ENCODE measurements around the gene CCNJ.
"Not testable (repeated sequence)": the region's sequence is repeated elsewhere in the genome, so short reads cannot be mapped to it uniquely, and the experiment has no call there.

CCNJ gene

GRCh38 chr10:96043033-96043892, at the start of gene CCNJ:
Gene CCNJ, plus strand, starts transcription at chr10:96043583. Its CDS starts 811 bp downstream, at chr10:96044394.
- peak; percentile 87 for DNase-seq

GRCh38 chr10:95994376-95994775, 49.0 kb upstream of the CCNJ start:
- DNase-seq = not testable (repeated sequence)

GRCh38 chr10:95998255-95998784, 45.1 kb upstream of the CCNJ start:
- DNase-seq = no peak

GRCh38 chr10:96013956-96014355, 29.4 kb upstream of the CCNJ start:
- no peak for DNase-seq

GRCh38 chr10:96014473-96015102, 28.8 kb upstream of the CCNJ start:
- no peak for DNase-seq

- peak; percentile 69 for DNase-seq
Measured at GRCh38 chr10:96017191-96017687, 26.1 kb upstream of the CCNJ start.

- DNase-seq = no peak
Measured at GRCh38 chr10:96021332-96021731, 22.1 kb upstream of the CCNJ start.

GRCh38 chr10:96022739-96023138, 20.6 kb upstream of the CCNJ start:
- no peak for DNase-seq

- no peak for DNase-seq
Measured at GRCh38 chr10:96023168-96023567, 20.2 kb upstream of the CCNJ start.

GRCh38 chr10:96025566-96025965, 17.8 kb upstream of the CCNJ start:
- DNase-seq = peak; percentile 11

- no peak for DNase-seq
Measured at GRCh38 chr10:96034625-96035024, 8.8 kb upstream of the CCNJ start.

GRCh38 chr10:96038476-96039387, 4.7 kb upstream of the CCNJ start:
- DNase-seq = no peak

GRCh38 chr10:96041146-96041545, 2.2 kb upstream of the CCNJ start:
- DNase-seq = no peak

- DNase-seq = peak; percentile 54
Measured at GRCh38 chr10:96043893-96044715, 721 bp downstream of the CCNJ start.

GRCh38 chr10:96044736-96045135, 1.4 kb downstream of the CCNJ start:
- peak; percentile 3 for DNase-seq

- DNase-seq = no peak
Measured at GRCh38 chr10:96046546-96046945, 3.2 kb downstream of the CCNJ start.

GRCh38 chr10:96047004-96047649, 3.7 kb downstream of the CCNJ start:
- DNase-seq = no peak

- DNase-seq = not testable (repeated sequence)
Measured at GRCh38 chr10:96047925-96048324, 4.5 kb downstream of the CCNJ start.

- DNase-seq = no peak
Measured at GRCh38 chr10:96049340-96049739, 6.0 kb downstream of the CCNJ start.

- DNase-seq = no peak
Measured at GRCh38 chr10:96053985-96054384, 10.6 kb downstream of the CCNJ start.

GRCh38 chr10:96056787-96057186, 13.4 kb downstream of the CCNJ start:
- DNase-seq = no peak

Measured in activated CD4-positive, alpha-beta T cell treated with anti-CD3 and anti-CD28 coated beads, Interleukin-2, Interleukin-6, amounts not matched to agents 100 ng/mL and 50 ng/mL, durations not matched to agents 16 hours and 8 hours (primary cell).